GM12801 (cell line): ENCODE measurements around the gene ITGAX.

ENCODE experiments used
- CTCF ChIP-seq: IDR thresholded peaks from one replicate; pipeline ENCODE4 v1.5.1; 2011; ENCODE audit warnings: control low read depth; ENCODE audit not compliant: insufficient read length; ENCODE audit errors: extremely low read depth

ITGAX gene

GRCh38 chr16:31428638-31429247 lies 73.8 kb downstream of the ITGAX start:
- TF ChIP-seq CTCF, result no peak

- TF ChIP-seq CTCF, result no peak
These were observed 74.3 kb downstream of the ITGAX start for GRCh38 chr16:31429314-31429713.

GRCh38 chr16:31429796-31430195 lies 74.8 kb downstream of the ITGAX start:
- no peak for TF ChIP-seq CTCF

GRCh38 chr16:31430380-31431052 lies 75.5 kb downstream of the ITGAX start:
- no peak for TF ChIP-seq CTCF
